HepG2 (cell line): ENCODE results near the gene CD300LF. TPM values are rescaled to one million over a fixed set of nuclear protein-coding genes. Genes with fewer than 3 reads are reported as not detected.

ENCODE experiments used
- ATF5 ChIP-seq: sonication (generic); formaldehyde crosslinking; IDR thresholded peaks from 2 replicates; pipeline ENCODE4 v1.4.0; 2020; ENCODE audit warnings: mild to moderate bottlenecking, low read depth, missing genetic modification reagents
- ATF7 ChIP-seq, 2 experiments: fragments of 450-650 bp in 1 of 2; sonication (generic) in 1 of 2; formaldehyde crosslinking in 1 of 2; IDR thresholded peaks; 2 replicates each; pipeline versions ENCODE4 v1.4.0 to v1.6.1; 2016 to 2020; ENCODE audit warnings: antibody characterized with exemption in 1 of 2, mild to moderate bottlenecking in 1 of 2, missing genetic modification reagents in 1 of 2
- HMG20B ChIP-seq: conservative IDR thresholded peaks from 2 replicates; pipeline ENCODE4 v1.6.1; 2016; ENCODE audit warnings: missing genetic modification reagents, missing compliant biosample characterization
- JUND ChIP-seq: sonication (generic); formaldehyde crosslinking; IDR thresholded peaks from 2 replicates; pipeline ENCODE4 v1.8.0; 2022; ENCODE audit warnings: mild to moderate bottlenecking, missing genetic modification reagents
- MXD1 ChIP-seq: sonication (generic); formaldehyde crosslinking; IDR thresholded peaks from 2 replicates; pipeline ENCODE4 v1.4.0; 2020; ENCODE audit warnings: mild to moderate bottlenecking, missing genetic modification reagents
- MYC ChIP-seq: sonication (generic); formaldehyde crosslinking; IDR thresholded peaks from 2 replicates; pipeline ENCODE4 v1.9.0; 2021; ENCODE audit warnings: missing genetic modification reagents, borderline replicate concordance
- RBM22 ChIP-seq: fragments of 200-400 bp; formaldehyde crosslinking; optimal IDR thresholded peaks from 2 replicates; pipeline ENCODE3; 2017; ENCODE audit warnings: mild to moderate bottlenecking, low read length, moderate library complexity
- RFX5 ChIP-seq: IDR thresholded peaks from 2 replicates; pipeline ENCODE4 v1.6.1; 2011; ENCODE audit warnings: low read depth, low read length, improper control_type of control experiment
- SP2 ChIP-seq: sonication (generic); formaldehyde crosslinking; IDR thresholded peaks from 2 replicates; pipeline ENCODE4 v1.5.1; 2020; ENCODE audit warnings: mild to moderate bottlenecking, missing genetic modification reagents
- YEATS4 ChIP-seq: sonication (generic); formaldehyde crosslinking; IDR thresholded peaks from 2 replicates; pipeline ENCODE4 v1.4.0; 2020; ENCODE audit warnings: missing genetic modification reagents, borderline replicate concordance
- ZBTB43 ChIP-seq: sonication (generic); formaldehyde crosslinking; conservative IDR thresholded peaks from 2 replicates; pipeline ENCODE4 v1.4.0; 2020; ENCODE audit warnings: missing genetic modification reagents
- ZNF576 ChIP-seq: sonication (generic); formaldehyde crosslinking; IDR thresholded peaks from 2 replicates; pipeline ENCODE4 v1.4.0; 2020; ENCODE audit warnings: mild to moderate bottlenecking, missing genetic modification reagents
- ZNF766 ChIP-seq: sonication (generic); formaldehyde crosslinking; IDR thresholded peaks from 2 replicates; pipeline ENCODE4 v1.5.0; 2020; ENCODE audit warnings: missing genetic modification reagents, borderline replicate concordance
- ZNF780A ChIP-seq: sonication (generic); formaldehyde crosslinking; IDR thresholded peaks from 2 replicates; pipeline ENCODE4 v1.8.0; 2022; ENCODE audit warnings: mild to moderate bottlenecking, missing genetic modification reagents, moderate library complexity
- ZSCAN20 ChIP-seq: sonication (generic); formaldehyde crosslinking; IDR thresholded peaks from 2 replicates; pipeline ENCODE4 v1.4.0; 2020; ENCODE audit warnings: missing genetic modification reagents, mild to moderate bottlenecking, borderline replicate concordance
- polyA plus RNA-seq, 8 experiments: library from polyadenylated mRNA; depleted of rRNA in 3 of 8; stranded (reverse) in 7 of 8; unstranded in 1 of 8; fragments of >200 nt; fragmentation: Illumina TruSeq in 4 of 8; extraction: Trizol in 4 of 8; gene quantifications; 2 replicates each; pipeline versions ENCODE4 v1.2.1 to v1.2.3, GENCODE V29; 2011 to 2016; ENCODE audit warnings: low read depth in 4 of 8, missing spikeins in 1 of 8, mixed read lengths in 1 of 8; ENCODE audit not compliant: insufficient read depth in 1 of 8
- total RNA-seq, 5 experiments: library from RNA; depleted of rRNA; stranded (reverse); fragments of >200 nt; fragmentation: Illumina TruSeq; extraction: Trizol; gene quantifications; 2 replicates each; pipeline ENCODE4 v1.2.3, GENCODE V29; 2016; ENCODE audit warnings: low read depth in 1 of 5
- TF ChIP-seq, protein P1 (sequence below): sonication (generic); formaldehyde crosslinking; IDR thresholded peaks from 2 replicates; pipeline ENCODE4 v1.4.0; 2020; ENCODE audit warnings: missing genetic modification reagents, mild to moderate bottlenecking, borderline replicate concordance
- TF ChIP-seq, protein P2 (sequence below): sonication (generic); formaldehyde crosslinking; IDR thresholded peaks from 2 replicates; pipeline ENCODE4 v1.5.1; 2020; ENCODE audit warnings: mild to moderate bottlenecking, moderate library complexity, missing genetic modification reagents
- TF ChIP-seq, protein P3 (sequence below): sonication (generic); formaldehyde crosslinking; conservative IDR thresholded peaks from 2 replicates; pipeline ENCODE4 v1.4.0; 2020; ENCODE audit warnings: missing genetic modification reagents

The CD300LF gene
- total and polyA plus RNA-seq, 2 of the 13 experiments (the other 11 are each of a cell fraction or from before 2014, with no cell fraction given): not detected

DNA sequence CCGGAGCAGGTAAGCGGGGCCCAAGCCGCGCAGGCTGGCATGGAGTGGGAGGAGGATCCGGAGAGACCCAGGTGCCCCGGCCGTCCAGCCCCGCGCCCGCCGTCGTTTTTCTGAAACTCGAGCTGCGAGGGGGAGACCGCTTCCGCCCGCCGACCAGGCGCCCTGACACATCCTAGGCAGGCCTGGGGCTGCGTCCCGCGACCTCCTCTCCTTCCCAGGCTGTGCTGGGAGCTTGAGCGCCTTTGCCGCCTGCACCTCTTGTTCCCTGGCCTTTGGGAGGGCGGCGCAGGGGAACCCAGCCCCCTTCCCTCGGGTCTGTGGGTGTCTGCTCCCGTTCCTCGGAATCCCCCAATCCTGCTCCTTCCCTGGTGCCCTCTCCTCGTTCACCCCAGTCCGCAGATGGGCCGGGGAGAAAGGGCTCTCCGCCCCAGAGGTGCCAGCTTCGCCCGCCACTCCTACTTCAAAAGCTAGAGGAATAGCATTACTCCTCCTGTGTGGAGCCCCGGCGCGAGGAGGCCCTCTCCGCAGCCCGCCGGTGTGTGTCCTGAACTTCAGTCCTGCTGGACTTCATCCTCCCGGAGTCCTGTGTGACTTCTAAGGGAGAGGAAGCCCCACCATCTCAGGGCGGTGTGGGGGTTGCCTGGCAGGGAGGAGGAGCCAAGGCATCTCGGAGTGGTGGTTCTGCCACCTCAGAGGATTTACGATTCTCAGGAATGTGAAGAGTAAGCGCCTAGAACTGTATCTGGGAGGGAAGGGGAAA is 36.7 kb upstream of the CD300LF start (continued):
- TF ChIP-seq ATF7 (IDR thresholded peaks at IDR 0.05) (no peak), ATF7 (CRISPR knock-in tag; IDR thresholded peaks at IDR 0.05) (peak; percentile 74; the same call in 1 of the 2 replicates), ZSCAN20 (CRISPR knock-in tag) (no peak), ATF5 (no peak), HMG20B (CRISPR knock-in tag) (peak; percentile 23; the same call in 1 of the 2 replicates), RFX5 (no peak), JUND (CRISPR knock-in tag) (no peak), MXD1 (CRISPR knock-in tag) (no peak), MYC (CRISPR knock-in tag) (no peak), ZNF766 (CRISPR knock-in tag) (no peak), YEATS4 (no peak), RBM22 (no peak), SP2 (CRISPR knock-in tag) (0 out of 2 replicates have a peak, but pooled peaks have one; percentile 10), ZBTB43 (CRISPR knock-in tag) (no peak), ZNF576 (no peak), ZNF780A (CRISPR knock-in tag) (0 out of 2 replicates have a peak, but pooled peaks have one; percentile 62)
- TF ChIP-seq, protein P1, sequence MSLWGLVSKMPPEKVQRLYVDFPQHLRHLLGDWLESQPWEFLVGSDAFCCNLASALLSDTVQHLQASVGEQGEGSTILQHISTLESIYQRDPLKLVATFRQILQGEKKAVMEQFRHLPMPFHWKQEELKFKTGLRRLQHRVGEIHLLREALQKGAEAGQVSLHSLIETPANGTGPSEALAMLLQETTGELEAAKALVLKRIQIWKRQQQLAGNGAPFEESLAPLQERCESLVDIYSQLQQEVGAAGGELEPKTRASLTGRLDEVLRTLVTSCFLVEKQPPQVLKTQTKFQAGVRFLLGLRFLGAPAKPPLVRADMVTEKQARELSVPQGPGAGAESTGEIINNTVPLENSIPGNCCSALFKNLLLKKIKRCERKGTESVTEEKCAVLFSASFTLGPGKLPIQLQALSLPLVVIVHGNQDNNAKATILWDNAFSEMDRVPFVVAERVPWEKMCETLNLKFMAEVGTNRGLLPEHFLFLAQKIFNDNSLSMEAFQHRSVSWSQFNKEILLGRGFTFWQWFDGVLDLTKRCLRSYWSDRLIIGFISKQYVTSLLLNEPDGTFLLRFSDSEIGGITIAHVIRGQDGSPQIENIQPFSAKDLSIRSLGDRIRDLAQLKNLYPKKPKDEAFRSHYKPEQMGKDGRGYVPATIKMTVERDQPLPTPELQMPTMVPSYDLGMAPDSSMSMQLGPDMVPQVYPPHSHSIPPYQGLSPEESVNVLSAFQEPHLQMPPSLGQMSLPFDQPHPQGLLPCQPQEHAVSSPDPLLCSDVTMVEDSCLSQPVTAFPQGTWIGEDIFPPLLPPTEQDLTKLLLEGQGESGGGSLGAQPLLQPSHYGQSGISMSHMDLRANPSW (CRISPR knock-in tag): no peak
- TF ChIP-seq, protein P2, sequence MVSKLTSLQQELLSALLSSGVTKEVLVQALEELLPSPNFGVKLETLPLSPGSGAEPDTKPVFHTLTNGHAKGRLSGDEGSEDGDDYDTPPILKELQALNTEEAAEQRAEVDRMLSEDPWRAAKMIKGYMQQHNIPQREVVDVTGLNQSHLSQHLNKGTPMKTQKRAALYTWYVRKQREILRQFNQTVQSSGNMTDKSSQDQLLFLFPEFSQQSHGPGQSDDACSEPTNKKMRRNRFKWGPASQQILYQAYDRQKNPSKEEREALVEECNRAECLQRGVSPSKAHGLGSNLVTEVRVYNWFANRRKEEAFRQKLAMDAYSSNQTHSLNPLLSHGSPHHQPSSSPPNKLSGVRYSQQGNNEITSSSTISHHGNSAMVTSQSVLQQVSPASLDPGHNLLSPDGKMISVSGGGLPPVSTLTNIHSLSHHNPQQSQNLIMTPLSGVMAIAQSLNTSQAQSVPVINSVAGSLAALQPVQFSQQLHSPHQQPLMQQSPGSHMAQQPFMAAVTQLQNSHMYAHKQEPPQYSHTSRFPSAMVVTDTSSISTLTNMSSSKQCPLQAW (CRISPR knock-in tag): peak; percentile 56
- TF ChIP-seq, protein P3, sequence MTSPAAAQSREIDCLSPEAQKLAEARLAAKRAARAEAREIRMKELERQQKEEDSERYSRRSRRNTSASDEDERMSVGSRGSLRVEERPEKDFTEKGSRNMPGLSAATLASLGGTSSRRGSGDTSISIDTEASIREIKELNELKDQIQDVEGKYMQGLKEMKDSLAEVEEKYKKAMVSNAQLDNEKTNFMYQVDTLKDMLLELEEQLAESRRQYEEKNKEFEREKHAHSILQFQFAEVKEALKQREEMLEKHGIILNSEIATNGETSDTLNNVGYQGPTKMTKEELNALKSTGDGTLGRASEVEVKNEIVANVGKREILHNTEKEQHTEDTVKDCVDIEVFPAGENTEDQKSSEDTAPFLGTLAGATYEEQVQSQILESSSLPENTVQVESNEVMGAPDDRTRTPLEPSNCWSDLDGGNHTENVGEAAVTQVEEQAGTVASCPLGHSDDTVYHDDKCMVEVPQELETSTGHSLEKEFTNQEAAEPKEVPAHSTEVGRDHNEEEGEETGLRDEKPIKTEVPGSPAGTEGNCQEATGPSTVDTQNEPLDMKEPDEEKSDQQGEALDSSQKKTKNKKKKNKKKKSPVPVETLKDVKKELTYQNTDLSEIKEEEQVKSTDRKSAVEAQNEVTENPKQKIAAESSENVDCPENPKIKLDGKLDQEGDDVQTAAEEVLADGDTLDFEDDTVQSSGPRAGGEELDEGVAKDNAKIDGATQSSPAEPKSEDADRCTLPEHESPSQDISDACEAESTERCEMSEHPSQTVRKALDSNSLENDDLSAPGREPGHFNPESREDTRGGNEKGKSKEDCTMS (CRISPR knock-in tag): no peak; the same call in 1 of the 2 replicates
